Vagina (tissue), 2 donors: Measurements from ENCODE around the gene CD48.

ENCODE experiments used
- CTCF ChIP-seq, 3 experiments: fragments of 450-650 bp in 2 of 3; fragments of 200-600 bp in 1 of 3; sonication (generic) in 1 of 3; IDR thresholded peaks; one replicate each; pipeline ENCODE4 v1.5.1; 2017 to 2019; ENCODE audit warnings: antibody characterized with exemption in 3 of 3, mild to moderate bottlenecking in 2 of 3, moderate library complexity in 2 of 3
- POLR2A ChIP-seq, 2 donors: fragments of 450-650 bp; IDR thresholded peaks; one replicate each; pipeline ENCODE4 v1.6.1; 2017; ENCODE audit warnings: antibody characterized with exemption in 2 of 2, mild to moderate bottlenecking in 2 of 2, moderate library complexity in 2 of 2

- TF ChIP-seq CTCF (IDR thresholded peaks at IDR 0.05) = no peak
- TF ChIP-seq POLR2A (IDR thresholded peaks at IDR 0.05) = no peak
Measured at GRCh38 chr1:160630523-160631451, 80.8 kb downstream of the CD48 start.
